Adrenal gland (tissue), 5 donors: ENCODE measurements around the gene HSBP1.

ENCODE experiments used
- POLR2A ChIP-seq, 2 donors: fragments of 450-650 bp; IDR thresholded peaks; one replicate each; pipeline ENCODE4 v1.6.1; 2017; ENCODE audit warnings: antibody characterized with exemption in 2 of 2, mild to moderate bottlenecking in 2 of 2, moderate library complexity in 1 of 2
- TF ChIP-seq, protein P1 (sequence below), 6 experiments: fragments of 450-650 bp in 4 of 6; fragments of 200-600 bp in 2 of 6; sonication (generic) in 1 of 6; IDR thresholded peaks; 1 replicate in 5 of 6; 2 replicates in 1 of 6; pipeline versions ENCODE4 v1.5.1 to v1.8.0; 2016 to 2021; ENCODE audit warnings: antibody characterized with exemption in 6 of 6, mild to moderate bottlenecking in 2 of 6, moderate library complexity in 1 of 6
- donor health status: DM: no; HTN: no; CAD: no.

DNA sequence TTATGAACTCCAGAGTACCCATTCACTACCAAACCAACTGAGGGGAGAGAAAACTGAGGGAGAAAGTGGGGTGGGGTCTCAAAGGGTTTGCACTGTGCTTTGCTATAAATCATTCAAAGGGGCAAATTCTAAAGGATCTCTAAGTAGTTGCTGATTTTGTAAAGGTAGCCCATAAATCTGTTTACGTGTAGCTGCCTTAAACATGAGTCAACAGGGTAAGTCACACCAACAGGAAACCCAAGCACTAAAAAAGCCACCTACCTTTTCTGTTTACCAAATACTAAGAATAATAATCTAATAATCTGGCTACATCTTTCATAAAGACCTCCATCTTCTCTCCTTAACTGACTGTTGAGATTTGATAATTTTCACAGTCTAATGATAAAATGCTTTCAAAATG lies 8.4 kb upstream of the HSBP1 start:
- TF ChIP-seq, protein P1, sequence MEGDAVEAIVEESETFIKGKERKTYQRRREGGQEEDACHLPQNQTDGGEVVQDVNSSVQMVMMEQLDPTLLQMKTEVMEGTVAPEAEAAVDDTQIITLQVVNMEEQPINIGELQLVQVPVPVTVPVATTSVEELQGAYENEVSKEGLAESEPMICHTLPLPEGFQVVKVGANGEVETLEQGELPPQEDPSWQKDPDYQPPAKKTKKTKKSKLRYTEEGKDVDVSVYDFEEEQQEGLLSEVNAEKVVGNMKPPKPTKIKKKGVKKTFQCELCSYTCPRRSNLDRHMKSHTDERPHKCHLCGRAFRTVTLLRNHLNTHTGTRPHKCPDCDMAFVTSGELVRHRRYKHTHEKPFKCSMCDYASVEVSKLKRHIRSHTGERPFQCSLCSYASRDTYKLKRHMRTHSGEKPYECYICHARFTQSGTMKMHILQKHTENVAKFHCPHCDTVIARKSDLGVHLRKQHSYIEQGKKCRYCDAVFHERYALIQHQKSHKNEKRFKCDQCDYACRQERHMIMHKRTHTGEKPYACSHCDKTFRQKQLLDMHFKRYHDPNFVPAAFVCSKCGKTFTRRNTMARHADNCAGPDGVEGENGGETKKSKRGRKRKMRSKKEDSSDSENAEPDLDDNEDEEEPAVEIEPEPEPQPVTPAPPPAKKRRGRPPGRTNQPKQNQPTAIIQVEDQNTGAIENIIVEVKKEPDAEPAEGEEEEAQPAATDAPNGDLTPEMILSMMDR (IDR thresholded peaks at IDR 0.05) = no peak
- no peak for TF ChIP-seq POLR2A (IDR thresholded peaks at IDR 0.05)
